ENCODE data around the gene CYSLTR2. TPM values are rescaled to one million over a fixed set of nuclear protein-coding genes. Genes with fewer than 3 reads are reported as not detected.

Gene CYSLTR2
- total and polyA plus RNA-seq, 9 of the 15 experiments (the other 6 are each of a cell fraction or from before 2014, with no cell fraction given), result not detected

GRCh38 chr13:48634636-48635035 lies 19.1 kb upstream of the CYSLTR2 start (continued):
- TF ChIP-seq CHAMP1 (IDR thresholded peaks at IDR 0.05) (no peak), ZNF274 (IDR thresholded peaks at IDR 0.05; ENCODE audit: borderline replicate concordance, low read depth, low read length) (no peak), NR2C1 (IDR thresholded peaks at IDR 0.05) (no peak), NR2C1 (tag; IDR thresholded peaks at IDR 0.05) (no peak), CTCFL (IDR thresholded peaks at IDR 0.05; ENCODE audit: borderline replicate concordance, insufficient read depth, low read depth, low read length, poor library complexity, severe bottlenecking) (no peak), CGGBP1 (CRISPR knock-in tag; IDR thresholded peaks at IDR 0.05) (no peak), NR2F6 (CRISPR knock-in tag; IDR thresholded peaks at IDR 0.05) (no peak)

Measured in K562 (cell line).